GM19328 (cell line): ENCODE data around the gene CYP3A4.
"Not testable (repeated sequence)": the region's sequence is repeated elsewhere in the genome, so short reads cannot be mapped to it uniquely, and the experiment has no call there.

Experiments used
- ATAC-seq: cut with Tn5 transposase; IDR thresholded peaks from one replicate; pipeline ENCODE4 v1.9.1; 2021; ENCODE audit warnings: mild to moderate bottlenecking, moderate library complexity; ENCODE audit not compliant: unreplicated experiment

CYP3A4 gene

GRCh38 chr7:99784007-99784406 is at the start of gene CYP3A4:
CYP3A4 (minus strand) TSS chr7:99784184; CDS start chr7:99784081, 103 bp downstream.
- no peak for ATAC-seq

DNA sequence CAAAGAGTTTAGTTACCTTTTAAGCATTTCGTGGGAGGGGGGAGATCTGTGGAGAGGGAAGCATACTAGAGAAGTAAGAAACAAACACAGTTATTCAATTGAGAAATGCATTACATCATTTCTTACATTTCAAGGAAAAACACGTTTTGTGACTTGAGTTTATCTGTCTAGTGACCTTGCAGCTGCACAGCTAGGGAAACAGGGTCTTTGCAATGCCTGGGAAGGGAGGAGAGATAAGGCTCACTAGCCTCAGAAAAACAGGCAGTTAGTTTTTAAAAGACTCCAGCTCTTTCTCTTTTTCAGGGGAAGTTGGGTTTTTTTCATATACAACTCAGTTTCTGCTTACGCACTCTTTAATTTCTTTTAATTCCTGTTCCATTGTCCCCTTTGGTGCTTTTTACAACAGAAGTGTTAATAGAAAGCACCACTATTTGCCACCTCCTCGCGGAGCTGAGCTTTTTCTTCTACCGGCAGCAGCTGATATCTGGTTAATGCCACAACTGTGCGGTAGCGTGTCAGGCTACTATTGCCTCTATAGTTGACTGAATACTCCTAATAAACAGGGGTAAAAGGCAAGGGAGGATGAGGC is 49.4 kb upstream of the CYP3A4 start:
- no peak for ATAC-seq

GRCh38 chr7:99831595-99831994 is 47.6 kb upstream of the CYP3A4 start:
- no peak for ATAC-seq

DNA sequence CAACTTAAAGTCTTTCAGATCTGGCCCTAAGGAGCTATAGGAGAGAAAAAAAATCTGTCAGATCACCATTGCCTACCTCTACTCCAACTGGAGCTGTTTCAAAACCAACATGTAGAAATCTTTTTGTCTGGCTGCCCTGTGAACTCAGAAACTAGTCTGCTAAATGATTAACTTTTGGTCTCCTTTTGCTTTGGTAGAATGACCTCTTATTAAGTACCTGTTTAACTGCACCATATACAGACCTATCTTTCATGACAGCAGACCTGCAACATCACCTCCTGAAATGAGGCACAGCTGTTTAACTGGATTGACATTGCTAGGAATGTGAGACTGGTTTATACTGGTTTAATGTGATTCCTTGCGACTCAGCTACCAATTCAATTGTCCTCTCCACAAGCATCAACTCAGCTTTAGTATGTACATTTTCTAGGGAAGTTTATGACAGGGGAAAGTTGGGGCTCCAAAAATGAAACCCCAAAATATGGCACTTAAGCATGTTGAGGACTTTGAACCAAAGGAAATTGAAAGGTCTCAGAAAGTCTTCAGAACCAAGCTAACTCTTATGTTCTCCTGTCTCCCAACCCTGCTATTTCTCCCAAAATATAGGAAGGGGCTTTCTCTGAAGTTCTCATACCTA is 45.7 kb upstream of the CYP3A4 start:
- ATAC-seq: no peak

GRCh38 chr7:99828811-99829210 is 44.8 kb upstream of the CYP3A4 start:
- no peak for ATAC-seq

DNA sequence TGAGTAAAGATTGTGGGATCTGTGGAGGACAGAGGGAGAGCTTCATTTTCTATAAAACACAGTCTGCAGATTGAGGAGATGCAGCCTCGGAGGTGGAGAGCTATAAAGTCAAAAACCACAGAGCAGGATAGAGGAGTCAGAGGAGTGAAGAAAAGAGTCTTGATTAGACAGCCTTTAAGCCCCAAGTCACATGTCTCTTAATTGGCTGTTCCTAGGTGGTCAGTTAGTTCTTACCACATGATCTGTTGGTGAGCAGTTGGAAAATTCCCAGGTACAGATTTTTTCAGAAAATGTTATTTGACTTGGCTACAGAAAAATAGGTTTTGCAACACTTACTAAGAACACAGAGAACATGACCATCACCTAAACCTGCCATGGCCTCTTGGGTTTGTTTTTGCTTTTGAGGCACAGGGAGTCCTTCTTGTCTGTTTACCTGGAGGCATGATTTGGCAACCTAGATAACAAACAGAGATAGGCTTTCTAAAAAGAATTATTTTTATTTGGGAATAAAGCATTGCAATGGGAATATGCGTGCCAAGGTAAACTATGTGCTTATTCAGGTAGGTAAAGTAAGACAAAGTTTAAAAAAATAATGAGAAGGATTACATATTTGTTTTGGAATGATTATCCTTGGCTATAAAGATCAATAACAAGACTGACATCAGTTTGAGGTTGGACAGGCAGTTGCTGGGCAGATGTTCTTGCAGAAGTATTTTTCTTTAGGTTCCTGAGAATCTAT is 43.2 kb upstream of the CYP3A4 start:
- ATAC-seq: no peak

GRCh38 chr7:99825873-99826272 is 41.9 kb upstream of the CYP3A4 start:
- no peak for ATAC-seq

GRCh38 chr7:99825452-99825851 is 41.5 kb upstream of the CYP3A4 start:
- ATAC-seq: no peak

DNA sequence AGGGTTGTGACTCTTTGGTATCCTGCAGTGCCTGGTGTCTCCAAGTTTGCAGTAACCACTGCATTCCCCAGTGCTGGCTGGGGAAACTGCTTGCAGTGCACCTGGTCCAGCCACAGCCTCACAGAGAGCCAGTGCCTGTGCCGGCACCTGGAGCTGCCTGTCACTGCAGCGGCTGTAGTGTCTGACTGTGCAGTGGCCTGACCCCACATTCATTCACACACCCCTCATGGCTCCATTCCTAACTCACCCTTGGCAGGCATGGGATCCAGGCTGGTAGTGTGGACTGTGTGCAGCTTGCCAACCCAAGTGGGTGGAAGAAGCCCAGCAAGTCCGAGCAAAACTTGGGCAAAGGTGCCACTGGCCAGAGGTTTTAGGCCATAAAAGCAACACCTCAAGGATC is 40.1 kb upstream of the CYP3A4 start:
- ATAC-seq: no peak

GRCh38 chr7:99822731-99823718 is 39.0 kb upstream of the CYP3A4 start:
- ATAC-seq: no peak

DNA sequence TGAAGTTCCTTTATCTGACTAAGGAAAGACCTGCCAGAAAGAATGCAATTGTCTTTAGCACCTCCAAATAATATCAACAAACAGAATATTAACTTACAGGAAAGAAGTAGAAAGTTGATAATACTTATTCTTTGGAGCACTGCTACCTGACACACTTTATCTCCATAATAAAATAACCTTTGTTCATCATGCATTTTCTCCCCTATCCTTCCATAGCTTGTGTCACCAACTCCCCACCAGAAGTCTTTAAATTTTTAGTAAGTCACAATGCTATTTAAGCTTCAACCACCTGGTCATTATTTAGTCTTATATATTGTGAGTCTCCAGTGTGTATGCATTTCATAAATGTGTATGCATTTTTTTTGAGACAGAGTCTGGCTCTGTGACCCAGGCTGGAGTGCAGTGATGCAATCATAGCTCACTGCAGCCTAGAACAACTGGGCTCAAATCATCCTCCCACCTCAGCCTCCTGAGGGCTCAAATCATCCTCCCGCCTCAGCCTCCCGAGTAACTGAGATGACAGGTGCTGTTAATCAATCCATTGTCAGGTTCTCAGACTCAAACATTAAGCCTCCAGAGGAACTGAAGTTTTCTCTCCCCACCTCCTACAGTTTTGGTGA is 36.5 kb upstream of the CYP3A4 start:
- no peak for ATAC-seq

DNA sequence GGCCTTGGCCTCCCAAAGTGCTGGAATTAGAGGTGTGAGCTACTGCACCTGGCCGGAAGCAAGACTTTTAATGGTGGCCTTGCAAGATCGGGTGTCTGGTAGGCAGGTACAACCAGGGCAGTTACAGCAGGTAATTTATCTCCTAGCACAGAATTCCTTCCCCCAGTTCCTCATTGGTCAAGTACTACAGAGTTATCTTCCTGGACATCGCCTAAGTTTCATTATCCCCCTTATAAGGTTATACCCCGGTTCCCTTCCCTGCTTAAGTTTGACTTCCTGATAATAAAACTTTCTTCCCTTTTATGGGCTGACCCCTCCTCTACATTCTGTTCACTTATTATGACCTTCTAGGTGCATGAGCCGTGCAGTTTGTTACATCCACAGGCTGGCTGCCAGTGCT is 24.8 kb upstream of the CYP3A4 start:
- ATAC-seq: no peak

GRCh38 chr7:99806839-99807478 is 23.0 kb upstream of the CYP3A4 start:
- no peak for ATAC-seq

- ATAC-seq: no peak
These were observed 21.7 kb upstream of the CYP3A4 start for GRCh38 chr7:99805641-99806040.

DNA sequence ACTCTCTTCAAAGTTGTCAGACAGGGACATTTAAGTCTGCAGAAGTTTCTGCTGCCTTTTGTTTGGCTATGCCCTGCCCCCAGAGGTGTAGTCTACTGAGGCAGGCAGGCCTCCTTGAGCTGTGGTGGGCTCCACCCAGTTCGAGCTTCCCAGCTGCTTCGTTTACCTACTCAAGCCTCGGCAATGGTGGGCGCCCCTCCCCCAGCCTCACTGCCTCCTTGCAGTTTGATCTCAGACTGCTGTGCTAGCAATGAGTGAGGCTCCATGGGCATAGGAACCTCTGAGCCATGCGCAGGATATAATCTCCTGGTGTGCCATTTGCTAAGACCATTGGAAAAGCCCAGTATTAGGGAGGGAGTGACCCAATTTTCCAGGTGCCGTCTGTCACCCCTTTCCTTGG is 19.1 kb upstream of the CYP3A4 start:
- ATAC-seq: not testable (repeated sequence)

DNA sequence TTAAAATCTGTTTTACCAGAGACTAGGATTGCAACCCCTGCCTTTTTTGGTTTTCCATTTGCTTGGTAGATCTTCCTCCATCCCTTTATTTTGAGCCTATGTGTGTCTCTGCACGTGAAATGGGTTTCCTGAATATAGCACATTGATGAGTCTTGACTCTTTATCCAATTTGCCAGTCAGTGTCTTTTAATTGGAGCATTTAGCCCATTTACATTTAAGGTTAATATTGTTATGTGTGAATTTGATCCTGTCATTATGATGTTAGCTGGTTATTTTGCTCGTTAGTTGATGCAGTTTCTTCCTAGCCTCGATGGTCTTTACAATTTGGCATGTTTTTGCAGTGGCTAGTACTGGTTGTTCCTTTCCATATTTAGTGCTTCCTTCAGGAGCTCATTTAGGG is 17.4 kb upstream of the CYP3A4 start:
- not testable (repeated sequence) for ATAC-seq

DNA sequence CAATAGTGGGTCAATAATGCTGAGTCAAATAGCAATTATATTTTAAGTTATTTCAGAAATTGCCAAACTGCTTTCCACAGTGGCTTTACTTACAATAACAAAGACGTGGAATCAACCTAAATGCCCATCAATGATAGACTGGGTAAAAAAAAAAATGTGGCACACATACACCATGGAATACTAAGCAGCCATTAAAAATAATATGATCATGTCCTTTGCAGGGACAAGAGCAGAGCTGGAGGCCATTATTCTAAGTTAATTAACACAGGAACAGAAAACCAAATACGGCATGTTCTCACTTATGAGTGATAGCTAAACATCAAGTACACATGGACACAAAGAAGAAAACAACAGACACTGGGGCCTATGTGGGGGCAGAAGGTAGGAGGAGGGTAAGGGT is 15.0 kb upstream of the CYP3A4 start:
- no peak for ATAC-seq

GRCh38 chr7:99795864-99796263 is 11.9 kb upstream of the CYP3A4 start:
- ATAC-seq: not testable (repeated sequence)

GRCh38 chr7:99794585-99795502 is 10.9 kb upstream of the CYP3A4 start:
- no peak for ATAC-seq
